Sigmoid colon (tissue), 7 donors: ENCODE data around the gene PAX5. TPM values are rescaled to one million over a fixed set of nuclear protein-coding genes. Genes with fewer than 3 reads are reported as not detected.
"Not testable (repeated sequence)": the region's sequence is repeated elsewhere in the genome, so short reads cannot be mapped to it uniquely, and the experiment has no call there.

ENCODE experiments used
- DNase-seq: peaks from one replicate; pipeline ENCODE4 v3.0.0-alpha.2; 2019
- H3K27ac ChIP-seq, 4 donors: fragments of 200-600 bp; sonication (generic); one replicate each; pipeline ENCODE4 v1.5.1; 2016 to 2019; ENCODE audit warnings: mild to moderate bottlenecking in 1 of 4
- H3K27me3 ChIP-seq, 3 donors: fragments of 200-600 bp; sonication (generic); one replicate each; pipeline ENCODE4 v1.5.1; 2019; ENCODE audit warnings: mild to moderate bottlenecking in 1 of 3
- H3K36me3 ChIP-seq, 4 donors: fragments of 200-600 bp; sonication (generic); one replicate each; pipeline ENCODE4 v1.5.1; 2016 to 2019
- H3K4me1 ChIP-seq, 4 donors: fragments of 200-600 bp; sonication (generic); one replicate each; pipeline ENCODE4 v1.5.1; 2017 to 2019
- H3K4me3 ChIP-seq, 4 donors: fragments of 200-600 bp; sonication (generic); one replicate each; pipeline ENCODE4 v1.5.1; 2017 to 2019; ENCODE audit warnings: mild to moderate bottlenecking in 2 of 4, moderate library complexity in 1 of 4
- H3K9me3 ChIP-seq, 4 donors: fragments of 200-600 bp in 3 of 4; sonication (generic) in 3 of 4; one replicate each; pipeline versions ENCODE4 v1.5.1 to v1.6.1; 2013 to 2019
- CTCF ChIP-seq, 4 experiments: fragments of 450-650 bp in 3 of 4; fragments of 200-600 bp in 1 of 4; IDR thresholded peaks; one replicate each; pipeline ENCODE4 v1.5.1; 2016 to 2019; ENCODE audit warnings: antibody characterized with exemption in 4 of 4, mild to moderate bottlenecking in 3 of 4, moderate library complexity in 2 of 4
- EP300 ChIP-seq, 4 donors: sonication (generic); formaldehyde crosslinking; IDR thresholded peaks; one replicate each; pipeline ENCODE4 v1.6.1; 2017; ENCODE audit warnings: antibody characterized with exemption in 4 of 4
- POLR2A ChIP-seq, 2 donors: fragments of 450-650 bp; IDR thresholded peaks; one replicate each; pipeline ENCODE4 v1.6.1; 2016; ENCODE audit warnings: antibody characterized with exemption in 2 of 2, mild to moderate bottlenecking in 2 of 2, moderate library complexity in 2 of 2
- POLR2AphosphoS5 ChIP-seq, 4 donors: sonication (generic); formaldehyde crosslinking; IDR thresholded peaks; one replicate each; pipeline ENCODE4 v1.6.1; 2017; ENCODE audit warnings: antibody characterized with exemption in 4 of 4
- WGBS, 2 donors: extraction: QIAGEN DNeasy Blood & Tissue Kit; methylation state at CpG; one replicate each; pipeline ENCODE4 v1.1.7; 2013; 5-methylcytosine and 5-hydroxymethylcytosine counted together
- intact Hi-C: fragments of 100-400 bp; cut with DNase I; formaldehyde crosslinking; loops from one replicate; pipeline ENCODE4 v1.15.1; 2023
- polyA plus RNA-seq, 3 donors: library from polyadenylated mRNA; stranded (reverse); fragments of 200-250 nt; gene quantifications; one replicate each; pipeline ENCODE4 v1.2.3, GENCODE V29; 2013
- total RNA-seq, 4 donors: library from RNA; depleted of rRNA; stranded (reverse); fragments of >200 nt; gene quantifications; one replicate each; pipeline ENCODE4 v1.1.0, GENCODE V29; 2016
- donor health status: healthy with polysubstance abuse.
- donor health status: Bipolar disorder and iron deficiency.
- donor health status: healthy.

The PAX5 gene
- total and polyA plus RNA-seq, 7 donors, result under 0.01 to 20.1 (median 0.23) TPM; not detected in 4

- Histone ChIP-seq H3K4me3 (no peak overlapping the region), H3K27ac (no peak overlapping the region), H3K36me3 (no peaks in the 10 kb centered on the region), H3K27me3 (no peaks in the 10 kb centered on the region), H3K4me1 (no peaks in the 10 kb centered on the region), H3K9me3 (no peaks in the 10 kb centered on the region)
- DNase-seq, result peak; percentile 50
- TF ChIP-seq POLR2AphosphoS5 (IDR thresholded peaks at IDR 0.05), result no peak
- no peak for TF ChIP-seq EP300 (IDR thresholded peaks at IDR 0.05)
- TF ChIP-seq CTCF (IDR thresholded peaks at IDR 0.05), result no peak
- no peak for TF ChIP-seq POLR2A (IDR thresholded peaks at IDR 0.05)
- intact Hi-C loops, result loop anchor here (10.0 kb wide), 1 partner anchor 69 kb away; no protein-coding TSS in a partner anchor
- WGBS, 2 donors, result 87 to 92% methylated on average over 3 of the region's 3 CpGs
Measured at GRCh38 chr9:36874261-36874660, 159.8 kb downstream of the PAX5 start.

DNA sequence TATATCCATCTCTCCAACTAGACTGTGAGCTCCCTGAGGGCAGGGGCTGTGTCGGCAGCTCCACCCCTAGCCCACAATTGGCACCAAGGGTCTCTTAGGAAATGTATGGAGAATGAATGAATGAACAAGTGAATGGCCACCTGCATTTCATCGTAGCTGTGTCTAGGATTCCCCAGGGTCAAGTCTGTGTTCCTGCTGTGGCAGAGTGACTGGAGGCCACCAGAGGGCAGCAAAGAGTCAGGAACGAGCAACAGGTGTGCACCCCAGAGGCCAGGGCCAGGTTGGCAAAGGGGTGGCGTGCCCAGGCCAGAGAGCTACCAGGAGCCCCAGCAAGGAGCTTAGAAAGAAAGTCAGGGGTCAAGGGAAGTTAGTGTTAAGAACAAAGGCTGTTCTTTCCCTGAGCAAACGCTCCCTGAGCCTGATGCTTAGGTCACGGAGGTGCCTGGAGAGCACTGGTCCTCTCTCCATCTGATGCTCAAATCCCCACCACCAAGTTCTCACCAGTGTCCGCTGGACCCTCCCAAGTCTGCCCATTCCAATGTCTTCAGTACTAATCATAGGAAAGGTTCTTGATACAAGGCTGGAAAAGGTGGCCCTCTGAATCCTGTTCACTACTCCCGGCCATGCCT is 160.7 kb downstream of the PAX5 start:
- no peak overlapping the region for H3K4me3 ChIP-seq
- WGBS, 2 donors, result 50 to 55% methylated on average over 8 of the region's 8 CpGs
- intact Hi-C loops, result loop anchor here (10.0 kb wide), 1 partner anchor 69 kb away; no protein-coding TSS in a partner anchor
- DNase-seq, result peak; percentile 67
- H3K36me3 ChIP-seq, result no peaks in the 10 kb centered on the region
- TF ChIP-seq EP300 (IDR thresholded peaks at IDR 0.05), result no peak
- TF ChIP-seq POLR2AphosphoS5 (IDR thresholded peaks at IDR 0.05), result no peak
- no peak for TF ChIP-seq POLR2A (IDR thresholded peaks at IDR 0.05)
- peak; percentile 29 to 76 (median 56) for TF ChIP-seq CTCF (IDR thresholded peaks at IDR 0.05)
- H3K27me3 ChIP-seq, result no peaks in the 10 kb centered on the region
- H3K9me3 ChIP-seq, result no peaks in the 10 kb centered on the region
- no peak overlapping the region for H3K27ac ChIP-seq
- no peaks in the 10 kb centered on the region for H3K4me1 ChIP-seq

GRCh38 chr9:36872641-36873040 is 161.4 kb downstream of the PAX5 start:
- H3K27me3 ChIP-seq, result no peaks in the 10 kb centered on the region
- no peaks in the 10 kb centered on the region for H3K4me1 ChIP-seq
- H3K9me3 ChIP-seq, result no peaks in the 10 kb centered on the region
- WGBS, 2 donors, result 72 to 75% methylated on average over 3 of the region's 3 CpGs
- no peak overlapping the region for H3K4me3 ChIP-seq
- intact Hi-C loops, result loop anchor here (10.0 kb wide), 1 partner anchor 68 kb away; no protein-coding TSS in a partner anchor
- TF ChIP-seq CTCF (IDR thresholded peaks at IDR 0.05), result no peak
- DNase-seq, result peak; percentile 35
- H3K27ac ChIP-seq, result no peak overlapping the region
- H3K36me3 ChIP-seq, result no peaks in the 10 kb centered on the region

GRCh38 chr9:36871606-36872005 is 162.5 kb downstream of the PAX5 start:
- intact Hi-C loops, result loop anchor here (10.0 kb wide), 1 partner anchor 67 kb away; no protein-coding TSS in a partner anchor
- no peak for TF ChIP-seq POLR2A (IDR thresholded peaks at IDR 0.05)
- TF ChIP-seq POLR2AphosphoS5 (IDR thresholded peaks at IDR 0.05), result no peak
- no peak for TF ChIP-seq EP300 (IDR thresholded peaks at IDR 0.05)
- no peak for TF ChIP-seq CTCF (IDR thresholded peaks at IDR 0.05)
- no peak overlapping the region for H3K27ac ChIP-seq
- H3K4me1 ChIP-seq, result no peaks in the 10 kb centered on the region
- no peaks in the 10 kb centered on the region for H3K9me3 ChIP-seq
- peak; percentile 17 for DNase-seq
- H3K27me3 ChIP-seq, result no peaks in the 10 kb centered on the region
- no peaks in the 10 kb centered on the region for H3K36me3 ChIP-seq
- no peak overlapping the region for H3K4me3 ChIP-seq
- 86 to 94% methylated on average over 2 of the region's 2 CpGs for WGBS, 2 donors

- no peaks in the 10 kb centered on the region for H3K4me1 ChIP-seq
- TF ChIP-seq POLR2A (IDR thresholded peaks at IDR 0.05) (no peak), CTCF (IDR thresholded peaks at IDR 0.05) (no peak)
- DNase-seq, result peak; percentile 37
- 17 to 53% methylated on average over 7 of the region's 7 CpGs for WGBS, 2 donors
- no peak overlapping the region for H3K4me3 ChIP-seq
- H3K27ac ChIP-seq, result no peak overlapping the region
- no peaks in the 10 kb centered on the region for H3K36me3 ChIP-seq
- intact Hi-C loops, result loop anchor here (10.0 kb wide), 1 partner anchor 66 kb away; no protein-coding TSS in a partner anchor
- H3K9me3 ChIP-seq, result no peaks in the 10 kb centered on the region
- H3K27me3 ChIP-seq, result no peaks in the 10 kb centered on the region
Measured at GRCh38 chr9:36870960-36871359, 163.1 kb downstream of the PAX5 start.

- intact Hi-C loops, result loop anchor here (10.0 kb wide), 1 partner anchor 65 kb away; no protein-coding TSS in a partner anchor
- H3K27me3 ChIP-seq, H3K9me3 ChIP-seq, H3K27ac ChIP-seq, DNase-seq, H3K4me1 ChIP-seq, H3K4me3 ChIP-seq, H3K36me3 ChIP-seq: not testable (repeated sequence)
- WGBS, 2 donors, result 100% methylated on average over 1 of the region's 1 CpG
Measured at GRCh38 chr9:36869605-36870004, 164.5 kb downstream of the PAX5 start.
